ENCODE data around the gene GRIK4.

- TF ChIP-seq CTCF (IDR thresholded peaks at IDR 0.05) (no peak), POLR2AphosphoS5 (IDR thresholded peaks at IDR 0.05) (no peak)
Observed at GRCh38 chr11:120577041-120577440, 65.5 kb downstream of the GRIK4 start.
